Astrocyte of the spinal cord (primary cell): Measurements from ENCODE around the gene CIAO2B.

Experiments
- DNase-seq: peaks from one replicate; pipeline ENCODE4 v3.0.0; 2011; ENCODE audit warnings: low read depth, low spot score
- H3K4me3 ChIP-seq: 2 replicates; pipeline ENCODE4 v1.5.1; 2011; ENCODE audit warnings: low read depth, mild to moderate bottlenecking, low read length, moderate library complexity
- in situ Hi-C: cut with HindIII; loops from 2 replicates; pipeline ENCODE4 v1.10.0; 2017; ENCODE audit warnings: low sequenced_read_pairs
- TF ChIP-seq, protein P1 (sequence below): IDR thresholded peaks from 2 replicates; pipeline ENCODE4 v1.5.1; 2012; ENCODE audit warnings: low read depth, mild to moderate bottlenecking, low read length, inconsistent platforms

Gene CIAO2B

DNA sequence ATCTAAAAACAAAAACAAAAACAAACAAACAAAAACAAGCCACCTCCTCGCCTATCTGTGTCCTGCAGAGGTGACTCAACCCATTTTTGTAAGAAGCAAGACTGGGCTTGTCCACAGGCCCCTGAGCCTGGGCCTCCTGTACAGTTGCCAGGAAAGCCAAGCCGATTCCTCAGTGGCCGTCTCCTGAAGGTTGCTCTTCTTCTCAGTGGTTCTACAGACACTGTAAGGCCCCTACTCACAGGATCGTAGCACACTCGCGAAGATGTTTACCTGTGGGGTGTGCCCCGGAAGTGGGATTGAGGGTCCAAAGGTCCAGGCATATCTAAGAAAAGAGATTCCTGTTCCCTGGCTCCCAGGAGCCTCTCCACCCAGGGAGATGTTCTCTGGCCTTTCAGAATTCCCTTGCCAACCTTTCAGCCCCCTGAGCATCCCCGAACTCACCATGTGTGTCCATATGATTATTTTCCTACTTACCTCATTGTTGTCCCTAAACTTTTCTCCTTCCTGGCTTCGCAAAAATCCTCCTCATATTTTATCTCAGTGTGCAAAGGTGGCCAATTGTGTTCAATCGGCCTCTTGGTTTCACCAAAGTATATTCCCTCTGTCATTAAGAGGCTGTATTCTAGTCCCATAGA lies 19.4 kb upstream of the CIAO2B start:
- in situ Hi-C loops = no loop called here
- no peak overlapping the region for H3K4me3 ChIP-seq
- TF ChIP-seq, protein P1, sequence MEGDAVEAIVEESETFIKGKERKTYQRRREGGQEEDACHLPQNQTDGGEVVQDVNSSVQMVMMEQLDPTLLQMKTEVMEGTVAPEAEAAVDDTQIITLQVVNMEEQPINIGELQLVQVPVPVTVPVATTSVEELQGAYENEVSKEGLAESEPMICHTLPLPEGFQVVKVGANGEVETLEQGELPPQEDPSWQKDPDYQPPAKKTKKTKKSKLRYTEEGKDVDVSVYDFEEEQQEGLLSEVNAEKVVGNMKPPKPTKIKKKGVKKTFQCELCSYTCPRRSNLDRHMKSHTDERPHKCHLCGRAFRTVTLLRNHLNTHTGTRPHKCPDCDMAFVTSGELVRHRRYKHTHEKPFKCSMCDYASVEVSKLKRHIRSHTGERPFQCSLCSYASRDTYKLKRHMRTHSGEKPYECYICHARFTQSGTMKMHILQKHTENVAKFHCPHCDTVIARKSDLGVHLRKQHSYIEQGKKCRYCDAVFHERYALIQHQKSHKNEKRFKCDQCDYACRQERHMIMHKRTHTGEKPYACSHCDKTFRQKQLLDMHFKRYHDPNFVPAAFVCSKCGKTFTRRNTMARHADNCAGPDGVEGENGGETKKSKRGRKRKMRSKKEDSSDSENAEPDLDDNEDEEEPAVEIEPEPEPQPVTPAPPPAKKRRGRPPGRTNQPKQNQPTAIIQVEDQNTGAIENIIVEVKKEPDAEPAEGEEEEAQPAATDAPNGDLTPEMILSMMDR = no peak
- no peak for DNase-seq

DNA sequence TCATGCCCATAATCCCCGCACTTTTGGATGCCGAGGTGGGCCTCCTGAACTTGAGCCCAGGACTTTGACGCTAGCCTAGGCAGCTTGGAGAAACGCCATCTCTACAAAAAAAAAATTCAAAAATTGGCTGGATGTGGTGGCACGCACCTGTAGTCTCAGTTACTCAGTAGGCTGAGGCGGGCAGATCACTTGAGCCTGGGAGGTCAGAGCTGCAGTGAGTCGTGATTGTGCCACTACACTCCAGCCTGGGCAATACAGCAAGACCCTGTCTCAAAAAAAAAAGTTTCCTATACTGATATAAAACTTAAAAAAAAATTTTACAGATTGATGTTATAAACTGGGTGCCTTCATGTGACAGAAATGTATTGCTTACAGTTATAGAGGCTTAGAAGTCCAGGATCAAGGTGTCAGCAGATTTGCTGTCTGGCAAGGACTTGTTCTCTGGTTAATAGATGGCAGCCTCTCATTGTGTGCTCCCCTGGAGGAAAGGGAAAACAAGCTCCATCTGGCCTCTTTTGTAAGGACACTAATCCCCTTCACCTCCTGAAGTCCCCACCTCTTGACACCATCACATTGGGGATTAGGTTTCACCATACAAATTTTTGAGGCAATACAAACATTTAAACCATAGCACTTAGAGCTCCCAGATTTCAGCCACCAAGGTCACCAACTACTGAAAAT lies 18.4 kb upstream of the CIAO2B start:
- in situ Hi-C loops = no loop called here
- TF ChIP-seq, protein P1 = no peak
- no peak overlapping the region for H3K4me3 ChIP-seq
- DNase-seq = no peak

DNA sequence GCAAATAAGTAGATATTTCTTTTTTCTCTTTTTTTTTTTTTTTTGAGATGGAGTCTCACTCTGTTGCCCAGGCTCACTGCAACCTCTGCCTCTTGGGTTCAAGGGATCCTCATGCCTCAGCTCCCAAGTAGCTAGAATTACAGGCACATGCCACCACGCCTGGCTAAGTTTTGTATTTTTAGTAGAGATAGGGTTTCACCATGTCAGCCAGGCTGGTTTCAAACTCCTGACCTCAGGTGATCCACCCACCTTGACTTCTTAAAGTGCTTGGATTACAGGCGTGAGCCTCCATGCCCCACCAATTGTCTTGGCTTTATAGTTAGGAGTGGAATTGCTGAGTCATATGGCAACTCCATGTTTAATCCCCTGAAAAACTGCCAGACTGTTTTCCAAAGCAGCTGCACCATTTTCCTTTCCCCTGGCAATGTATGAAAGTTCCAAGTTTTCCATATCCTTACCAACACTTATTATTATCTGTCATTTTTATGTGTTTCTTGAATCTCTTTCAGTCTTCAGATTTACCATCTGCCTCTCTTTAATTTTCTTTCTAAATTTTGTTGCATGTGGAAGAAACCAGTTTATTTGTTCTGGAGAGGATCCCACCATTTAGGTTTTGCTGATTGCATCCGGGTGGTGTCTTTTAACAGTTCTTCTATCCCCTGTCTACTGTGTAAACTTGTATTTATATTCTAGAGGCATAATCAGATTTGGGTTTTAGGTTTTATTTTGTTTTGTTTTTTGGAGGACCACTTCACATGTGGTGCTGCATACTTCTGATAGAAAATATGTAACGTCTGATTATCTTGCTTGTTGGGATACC lies 17.0 kb upstream of the CIAO2B start:
- H3K4me3 ChIP-seq = no peak overlapping the region
- no peak for DNase-seq
- in situ Hi-C loops = no loop called here
- TF ChIP-seq, protein P1 = no peak

DNA sequence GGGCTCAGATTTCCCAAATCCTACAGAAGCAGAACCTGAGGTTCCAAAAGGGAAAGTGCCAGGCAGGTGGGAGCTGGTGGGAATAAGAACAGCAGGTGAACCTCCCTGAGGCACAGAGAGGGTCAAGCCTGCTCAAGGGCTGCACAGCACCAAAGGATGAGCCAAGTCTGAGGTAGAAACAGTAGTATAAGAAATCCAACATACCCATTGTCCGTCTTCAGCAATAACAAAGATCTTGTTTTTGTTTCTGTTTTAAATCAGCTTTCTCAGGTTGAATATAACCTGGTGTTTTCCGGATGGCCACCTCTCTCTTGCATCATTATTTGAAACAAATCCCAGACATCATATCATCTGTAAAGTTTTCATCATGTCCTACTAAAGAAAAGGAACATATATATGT lies 16.2 kb upstream of the CIAO2B start:
- no peak overlapping the region for H3K4me3 ChIP-seq
- TF ChIP-seq, protein P1 = no peak
- in situ Hi-C loops = no loop called here
- no peak for DNase-seq

DNA sequence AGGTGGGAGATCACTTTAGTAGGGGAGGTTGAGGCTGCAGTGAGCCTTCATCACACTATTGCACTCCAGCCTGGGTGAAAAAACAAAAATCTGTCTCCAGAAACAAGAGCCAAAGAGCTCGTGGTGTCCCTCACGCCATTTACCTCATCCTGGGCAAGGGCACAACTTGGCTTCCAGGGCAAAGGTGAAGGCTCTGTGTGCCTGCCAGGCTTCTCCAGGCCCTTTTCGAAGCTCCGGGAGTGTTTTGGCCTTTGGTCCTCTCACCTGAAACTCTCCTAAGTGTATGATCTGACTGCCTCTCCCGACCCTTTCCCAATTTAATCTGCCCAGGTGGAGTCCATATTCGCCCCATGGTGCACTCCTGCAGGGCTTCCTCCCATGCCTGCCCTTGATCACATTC lies 15.3 kb upstream of the CIAO2B start:
- no peak overlapping the region for H3K4me3 ChIP-seq
- in situ Hi-C loops = no loop called here
- no peak for DNase-seq
- TF ChIP-seq, protein P1 = no peak

DNA sequence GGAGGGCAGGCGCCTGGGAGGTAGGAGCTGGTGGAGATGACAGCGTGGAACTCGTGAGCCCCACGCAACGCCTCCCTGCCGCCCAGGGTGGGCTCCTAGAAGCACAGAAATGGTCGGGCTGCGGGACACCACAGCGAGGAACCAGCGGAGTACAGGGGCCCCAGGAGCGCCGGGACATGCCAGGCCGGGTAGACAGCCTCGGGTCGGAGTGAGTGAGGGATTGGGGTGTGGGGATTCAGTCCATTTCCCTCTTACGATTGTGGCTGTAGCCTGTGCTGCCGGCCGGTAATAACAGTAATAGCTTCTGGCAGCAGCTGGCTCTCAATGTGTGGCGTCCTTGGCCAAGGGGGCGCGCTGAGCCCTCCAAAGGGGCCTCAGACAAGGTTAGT lies 14.6 kb upstream of the CIAO2B start:
- no peak overlapping the region for H3K4me3 ChIP-seq
- TF ChIP-seq, protein P1 = no peak
- in situ Hi-C loops = no loop called here
- DNase-seq = no peak
